Keratinocyte (primary cell): ENCODE measurements around the gene COPA. TPM values are rescaled to one million over a fixed set of nuclear protein-coding genes. Genes with fewer than 3 reads are reported as not detected.

Experiments
- DNase-seq: peaks from one replicate; pipeline ENCODE4 v3.0.0-alpha.2; 2011; ENCODE audit warnings: low read depth, missing footprints, low spot score
- FAIRE-seq: peaks from 2 replicates; lab custom pipeline; 2011; peaks lifted over from hg19 to GRCh38; lab: Jason Lieb, UNC
- H2AFZ ChIP-seq: 2 replicates; pipeline ENCODE4 v1.6.0; 2012; ENCODE audit warnings: low read length, control low read depth, inconsistent platforms; ENCODE audit not compliant: control insufficient read depth
- H3K27ac ChIP-seq: 2 replicates; pipeline ENCODE4 v1.5.1; 2011; ENCODE audit warnings: low read length; ENCODE audit not compliant: control insufficient read depth, insufficient read depth
- H3K27me3 ChIP-seq: 3 replicates; pipeline ENCODE4 v1.6.0; 2011; ENCODE audit warnings: low read length; ENCODE audit not compliant: control insufficient read depth, insufficient read depth; ENCODE audit errors: extremely low read depth
- H3K36me3 ChIP-seq, 2 experiments: 2 replicates in 1 of 2; 3 replicates in 1 of 2; pipeline ENCODE4 v1.5.1; 2011; ENCODE audit warnings: low read length in 2 of 2, mild to moderate bottlenecking in 1 of 2; ENCODE audit not compliant: control insufficient read depth in 2 of 2, insufficient read depth in 2 of 2; ENCODE audit errors: extremely low read depth in 1 of 2
- H3K4me1 ChIP-seq: 3 replicates; pipeline ENCODE4 v1.5.1; 2011; ENCODE audit warnings: low read length; ENCODE audit not compliant: control insufficient read depth, insufficient read depth; ENCODE audit errors: extremely low read depth
- H3K4me2 ChIP-seq: 3 replicates; pipeline ENCODE4 v1.6.0; 2011; ENCODE audit warnings: low read depth, low read length; ENCODE audit not compliant: control insufficient read depth, insufficient read depth; ENCODE audit errors: extremely low read depth
- H3K4me3 ChIP-seq, 3 experiments: fragments of 200-600 bp in 1 of 3; sonication (generic) in 1 of 3; 2 replicates in 2 of 3; 3 replicates in 1 of 3; pipeline ENCODE4 v1.5.1; 2011 to 2016; ENCODE audit warnings: low read length in 3 of 3, mild to moderate bottlenecking in 3 of 3, control low read depth in 2 of 3, inconsistent platforms in 1 of 3, low read depth in 1 of 3, mixed read lengths in 1 of 3, mixed run types in 1 of 3, moderate library complexity in 1 of 3; ENCODE audit not compliant: control insufficient read depth in 2 of 3, insufficient read depth in 2 of 3; ENCODE audit errors: extremely low read depth in 1 of 3
- H3K79me2 ChIP-seq: 2 replicates; pipeline ENCODE4 v1.6.0; 2012; ENCODE audit warnings: low read length; ENCODE audit not compliant: control insufficient read depth, insufficient read depth
- H3K9ac ChIP-seq: 3 replicates; pipeline ENCODE4 v1.6.0; 2011; ENCODE audit warnings: low read length; ENCODE audit not compliant: control insufficient read depth, insufficient read depth; ENCODE audit errors: extremely low read depth
- H3K9me1 ChIP-seq: 3 replicates; pipeline ENCODE4 v1.6.0; 2011; ENCODE audit warnings: low read length; ENCODE audit not compliant: control insufficient read depth, insufficient read depth; ENCODE audit errors: extremely low read depth
- H3K9me3 ChIP-seq: 2 replicates; pipeline ENCODE4 v1.5.1; 2012; ENCODE audit warnings: low read depth, low read length; ENCODE audit not compliant: control insufficient read depth
- H4K20me1 ChIP-seq: 3 replicates; pipeline ENCODE4 v1.6.0; 2011; ENCODE audit warnings: low read length; ENCODE audit not compliant: control insufficient read depth, insufficient read depth; ENCODE audit errors: extremely low read depth
- CTCF ChIP-seq, 3 experiments: IDR thresholded peaks in 1 of 3; conservative IDR thresholded peaks in 1 of 3; optimal IDR thresholded peaks in 1 of 3; 2 replicates in 2 of 3; 3 replicates in 1 of 3; pipeline versions ENCODE3 to v1.5.1; 2011; ENCODE audit warnings: low read length in 3 of 3, mild to moderate bottlenecking in 3 of 3, moderate library complexity in 2 of 3, control low read depth in 1 of 3, inconsistent platforms in 1 of 3; ENCODE audit not compliant: insufficient read depth in 2 of 3; ENCODE audit errors: extremely low read depth in 1 of 3
- EZH2 ChIP-seq: IDR thresholded peaks from one replicate; pipeline ENCODE4 v1.6.1; 2012; ENCODE audit warnings: inconsistent platforms, mild to moderate bottlenecking, low read length, moderate library complexity
- dilution Hi-C: fragments of 300-500 bp; cut with MboI; formaldehyde crosslinking; loops from one replicate; pipeline ENCODE4 v1.7.0; 2020; ENCODE audit warnings: low sequenced_read_pairs; ENCODE audit not compliant: extremely low pct_ligation_motif_present
- polyA plus RNA-seq, 5 experiments: library from polyadenylated mRNA; depleted of rRNA in 3 of 5; stranded (reverse) in 3 of 5; stranded (forward) in 1 of 5; unstranded in 1 of 5; fragments of >200 nt; gene quantifications; 1 replicate in 1 of 5; 2 replicates in 3 of 5; 3 replicates in 1 of 5; pipeline versions ENCODE4 v1.2.1 to v1.2.3, GENCODE V29; 2011 to 2012; ENCODE audit warnings: missing spikeins in 2 of 5, low read depth in 1 of 5, low replicate concordance in 1 of 5

The COPA gene
- polyA plus RNA-seq, 1 donor (not counting 4 experiments of a cell fraction or from before 2014, with no cell fraction given), result 169 TPM

GRCh38 chr1:160309185-160309557 lies 33.9 kb downstream of the COPA start:
- Histone ChIP-seq H3K27ac (no peak overlapping the region), H3K4me2 (no peak overlapping the region), H3K79me2 (no peaks in the 10 kb centered on the region), H3K36me3 (peaks cover 44 to 48% of the 10 kb centered on the region in 2 experiments), H2AFZ (no peak overlapping the region), H3K4me1 (no peaks in the 10 kb centered on the region), H3K9me1 (no peaks in the 10 kb centered on the region), H3K9me3 (no peaks in the 10 kb centered on the region), H3K4me3 (no peak overlapping the region), H3K9ac (no peak overlapping the region), H3K27me3 (no peaks in the 10 kb centered on the region), H4K20me1 (no peaks in the 10 kb centered on the region)
- no peak for DNase-seq
- dilution Hi-C loops, result no loop called here
- TF ChIP-seq CTCF (optimal IDR thresholded peaks at IDR 0.05 in 1 of 3, IDR thresholded peaks at IDR 0.05 in 1 of 3, conservative IDR thresholded peaks at IDR 0.05 in 1 of 3; ENCODE audit: extremely low read depth in 1 of 3, insufficient read depth in 2 of 3, low read length in 3 of 3) (no peak), EZH2 (no peak)
- FAIRE-seq, result no peak

- H3K36me3 ChIP-seq, result peaks cover 44 to 47% of the 10 kb centered on the region in 2 experiments
- H3K4me1 ChIP-seq, result no peaks in the 10 kb centered on the region
- no peak for TF ChIP-seq CTCF (optimal IDR thresholded peaks at IDR 0.05 in 1 of 3, IDR thresholded peaks at IDR 0.05 in 1 of 3, conservative IDR thresholded peaks at IDR 0.05 in 1 of 3; ENCODE audit: extremely low read depth in 1 of 3, insufficient read depth in 2 of 3, low read length in 3 of 3)
- TF ChIP-seq EZH2, result no peak
- no peak overlapping the region for H3K9ac ChIP-seq
- no peak for FAIRE-seq
- no peak overlapping the region for H2AFZ ChIP-seq
- no peaks in the 10 kb centered on the region for H3K79me2 ChIP-seq
- H4K20me1 ChIP-seq, result no peaks in the 10 kb centered on the region
- H3K9me1 ChIP-seq, result no peaks in the 10 kb centered on the region
- H3K4me3 ChIP-seq, result no peak overlapping the region
- no peak for DNase-seq
- no peak overlapping the region for H3K27ac ChIP-seq
- no peak overlapping the region for H3K4me2 ChIP-seq
- H3K27me3 ChIP-seq, result no peaks in the 10 kb centered on the region
- no peaks in the 10 kb centered on the region for H3K9me3 ChIP-seq
- dilution Hi-C loops, result no loop called here
Observed at GRCh38 chr1:160308451-160309184, 34.4 kb downstream of the COPA start.
